Hepatocyte (in vitro differentiated cells): ENCODE measurements around the gene PMF1. TPM values are rescaled to one million over a fixed set of nuclear protein-coding genes. Genes with fewer than 3 reads are reported as not detected.

Experiments used
- DNase-seq: peaks from one replicate; pipeline ENCODE4 v3.0.0-alpha.2; 2016; ENCODE audit warnings: low spot score
- H2AFZ ChIP-seq: fragments of 200-600 bp; sonication (generic); 2 replicates; pipeline ENCODE4 v1.6.0; 2016; ENCODE audit warnings: antibody characterized with exemption, mild to moderate bottlenecking
- H3K27ac ChIP-seq: fragments of 200-600 bp; sonication (generic); 2 replicates; pipeline ENCODE4 v1.5.1; 2016; ENCODE audit warnings: mild to moderate bottlenecking
- H3K27me3 ChIP-seq: fragments of 200-600 bp; sonication (generic); 2 replicates; pipeline ENCODE4 v1.6.1; 2016
- H3K36me3 ChIP-seq: fragments of 200-600 bp; sonication (generic); replicated peaks from 2 replicates; pipeline ENCODE4 v1.5.1; 2016; ENCODE audit warnings: low read depth; ENCODE audit not compliant: insufficient read depth
- H3K4me1 ChIP-seq: fragments of 200-600 bp; sonication (generic); 2 replicates; pipeline ENCODE4 v1.5.1; 2016; ENCODE audit warnings: mild to moderate bottlenecking, moderate library complexity; ENCODE audit not compliant: insufficient read depth
- H3K4me2 ChIP-seq: fragments of 200-600 bp; sonication (generic); 2 replicates; pipeline ENCODE4 v1.6.0; 2016
- H3K4me3 ChIP-seq: fragments of 200-600 bp; sonication (generic); 2 replicates; pipeline ENCODE4 v1.5.1; 2016; ENCODE audit warnings: mild to moderate bottlenecking
- H3K79me2 ChIP-seq: fragments of 200-600 bp; sonication (generic); 2 replicates; pipeline ENCODE4 v1.6.0; 2017; ENCODE audit warnings: mild to moderate bottlenecking
- H3K9me2 ChIP-seq: fragments of 200-600 bp; sonication (generic); replicated peaks from 2 replicates; pipeline ENCODE4 v1.6.0; 2017; ENCODE audit warnings: mild to moderate bottlenecking; ENCODE audit not compliant: insufficient read depth
- H3K9me3 ChIP-seq: fragments of 200-600 bp; sonication (generic); 2 replicates; pipeline ENCODE4 v1.5.1; 2016; ENCODE audit warnings: low read depth, mild to moderate bottlenecking
- H4K20me1 ChIP-seq: fragments of 200-600 bp; sonication (generic); 2 replicates; pipeline ENCODE4 v1.6.0; 2016; ENCODE audit warnings: mild to moderate bottlenecking; ENCODE audit not compliant: insufficient read depth, poor library complexity, severe bottlenecking
- EZH2 ChIP-seq: fragments of 200-600 bp; sonication (generic); IDR thresholded peaks from 2 replicates; pipeline ENCODE4 v1.6.1; 2016; ENCODE audit warnings: antibody characterized with exemption, mild to moderate bottlenecking, borderline replicate concordance
- EZH2phosphoT487 ChIP-seq: fragments of 200-600 bp; sonication (generic); IDR thresholded peaks from one replicate; pipeline ENCODE4 v1.6.1; 2018; ENCODE audit warnings: antibody characterized with exemption, mild to moderate bottlenecking, low read depth, moderate library complexity; ENCODE audit not compliant: unreplicated experiment, severe bottlenecking
- WGBS: methylation state at CpG from one replicate; pipeline ENCODE4 v1.1.6; 2016; ENCODE audit warnings: low lambda C conversion rate; ENCODE audit errors: missing lambda C conversion rate; 5-methylcytosine and 5-hydroxymethylcytosine counted together
- polyA plus RNA-seq: library from polyadenylated mRNA; unstranded; fragments of >200 nt; fragmentation: Nextera tagmentation; extraction: Ambion mirVana; gene quantifications from 2 replicates; pipeline ENCODE4 v1.2.1, GENCODE V29; 2016
- total RNA-seq: library from RNA; depleted of rRNA; stranded (reverse); fragments of >200 nt; gene quantifications from 2 replicates; pipeline ENCODE4 v1.2.3, GENCODE V29; 2014
- TF ChIP-seq, protein P1 (sequence below): fragments of 200-600 bp; sonication (generic); IDR thresholded peaks from 2 replicates; pipeline ENCODE4 v1.5.1; 2016; ENCODE audit warnings: antibody characterized with exemption, mild to moderate bottlenecking; ENCODE audit not compliant: poor library complexity

Gene PMF1
- total and polyA plus RNA-seq, 2 experiments from 2014 or later, result 60.7 to 77.1 TPM

DNA sequence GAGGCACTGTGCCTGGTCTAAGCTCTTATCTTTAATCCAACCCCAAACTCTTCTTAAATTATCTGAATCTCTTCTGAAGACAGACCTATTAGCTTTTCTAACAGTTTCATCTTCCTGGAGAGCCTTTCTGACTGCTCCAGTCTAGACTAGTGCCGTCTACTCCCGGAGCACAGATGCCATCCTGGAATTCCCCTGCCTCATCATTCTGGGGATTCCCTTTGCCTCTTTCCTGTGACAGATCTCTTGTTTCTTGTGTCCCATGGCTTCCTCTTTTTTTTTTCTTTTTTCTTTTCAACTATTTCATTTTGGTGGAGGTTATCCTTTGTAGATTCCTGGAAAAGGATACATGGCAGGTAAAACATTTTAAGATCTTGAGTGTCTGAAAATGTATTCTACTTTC is 47.7 kb upstream of the PMF1 start:
- peaks cover 10% of the 10 kb centered on the region for H3K4me1 ChIP-seq
- H3K79me2 ChIP-seq, result no peaks in the 10 kb centered on the region
- no peaks in the 10 kb centered on the region for H3K9me3 ChIP-seq
- no peaks in the 10 kb centered on the region for H4K20me1 ChIP-seq
- H3K4me2 ChIP-seq, result no peak overlapping the region
- TF ChIP-seq EZH2, result no peak
- TF ChIP-seq, protein P1, sequence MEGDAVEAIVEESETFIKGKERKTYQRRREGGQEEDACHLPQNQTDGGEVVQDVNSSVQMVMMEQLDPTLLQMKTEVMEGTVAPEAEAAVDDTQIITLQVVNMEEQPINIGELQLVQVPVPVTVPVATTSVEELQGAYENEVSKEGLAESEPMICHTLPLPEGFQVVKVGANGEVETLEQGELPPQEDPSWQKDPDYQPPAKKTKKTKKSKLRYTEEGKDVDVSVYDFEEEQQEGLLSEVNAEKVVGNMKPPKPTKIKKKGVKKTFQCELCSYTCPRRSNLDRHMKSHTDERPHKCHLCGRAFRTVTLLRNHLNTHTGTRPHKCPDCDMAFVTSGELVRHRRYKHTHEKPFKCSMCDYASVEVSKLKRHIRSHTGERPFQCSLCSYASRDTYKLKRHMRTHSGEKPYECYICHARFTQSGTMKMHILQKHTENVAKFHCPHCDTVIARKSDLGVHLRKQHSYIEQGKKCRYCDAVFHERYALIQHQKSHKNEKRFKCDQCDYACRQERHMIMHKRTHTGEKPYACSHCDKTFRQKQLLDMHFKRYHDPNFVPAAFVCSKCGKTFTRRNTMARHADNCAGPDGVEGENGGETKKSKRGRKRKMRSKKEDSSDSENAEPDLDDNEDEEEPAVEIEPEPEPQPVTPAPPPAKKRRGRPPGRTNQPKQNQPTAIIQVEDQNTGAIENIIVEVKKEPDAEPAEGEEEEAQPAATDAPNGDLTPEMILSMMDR, result no peak
- H2AFZ ChIP-seq, result no peak overlapping the region
- no peak for DNase-seq
- no peaks in the 10 kb centered on the region for H3K27me3 ChIP-seq
- no peak overlapping the region for H3K4me3 ChIP-seq
- H3K27ac ChIP-seq, result no peak overlapping the region
- no peaks in the 10 kb centered on the region for H3K9me2 ChIP-seq
- H3K36me3 ChIP-seq, result no peaks in the 10 kb centered on the region
- 84% methylated on average over 2 of the region's 2 CpGs for WGBS

DNA sequence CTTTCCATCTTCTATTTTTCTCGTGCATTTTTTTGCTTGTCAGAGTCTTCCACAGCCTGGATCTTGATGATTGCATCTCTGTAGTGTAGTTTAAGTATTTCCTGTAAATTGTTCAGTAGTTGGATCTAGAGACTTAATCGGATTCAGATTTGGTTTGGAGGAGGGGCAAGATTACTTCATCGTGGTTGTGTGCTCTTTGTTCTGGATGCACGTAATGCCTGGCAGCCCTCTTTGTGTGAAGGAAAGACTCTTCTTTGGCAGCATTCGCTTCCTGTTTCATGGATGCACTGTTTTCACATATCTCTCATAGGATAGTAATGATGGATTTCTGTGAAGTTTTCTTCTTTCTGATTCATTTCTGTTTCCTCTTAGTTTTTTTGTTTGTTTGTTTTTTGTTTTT is 45.3 kb upstream of the PMF1 start:
- Histone ChIP-seq H4K20me1 (no peaks in the 10 kb centered on the region), H3K79me2 (no peaks in the 10 kb centered on the region), H3K9me2 (no peaks in the 10 kb centered on the region), H3K27me3 (no peaks in the 10 kb centered on the region), H3K9me3 (no peaks in the 10 kb centered on the region), H3K4me3 (no peak overlapping the region), H3K4me1 (no peaks in the 10 kb centered on the region), H2AFZ (no peak overlapping the region), H3K36me3 (no peaks in the 10 kb centered on the region), H3K27ac (no peak overlapping the region), H3K4me2 (no peak overlapping the region)
- 84% methylated on average over 5 of the region's 5 CpGs for WGBS
- TF ChIP-seq, protein P1, result no peak
- TF ChIP-seq EZH2phosphoT487 (no peak), EZH2 (no peak)
- no peak for DNase-seq

DNA sequence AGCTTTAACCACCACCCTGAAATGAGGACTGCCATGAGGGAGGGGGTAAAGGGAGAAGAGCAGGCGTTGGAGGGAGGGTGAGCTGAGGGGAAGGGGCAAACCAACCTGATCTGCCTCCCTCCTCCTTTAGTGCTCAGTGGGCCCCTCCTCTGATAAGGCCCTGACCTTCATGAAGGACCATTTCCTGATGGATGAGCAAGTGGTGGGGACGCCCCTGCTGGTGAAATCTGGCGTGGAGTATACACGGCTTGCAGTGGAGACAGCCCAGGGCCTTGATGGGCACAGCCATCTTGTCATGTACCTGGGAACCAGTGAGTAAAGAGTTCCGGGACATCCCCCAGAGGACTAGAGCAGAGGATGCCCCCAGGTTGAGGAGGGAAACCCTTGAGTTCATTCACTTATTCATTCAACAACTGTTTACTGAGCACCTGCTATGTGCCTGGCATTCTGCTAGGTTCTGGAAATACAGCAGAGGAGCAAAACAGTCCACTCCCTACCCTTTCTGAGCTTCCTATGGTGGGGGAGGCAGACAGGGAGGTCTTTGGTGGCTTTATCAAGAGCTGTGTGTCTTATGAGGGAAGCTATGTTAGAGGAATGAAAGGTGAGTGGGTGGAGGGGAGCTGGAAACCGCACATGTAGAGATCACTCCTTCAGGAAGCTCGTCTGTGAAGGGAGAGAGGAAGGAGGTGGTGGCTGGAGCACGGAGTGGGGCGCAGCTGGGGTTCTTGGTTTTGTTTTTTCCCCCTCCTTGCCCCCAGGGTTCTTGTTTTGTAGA is 39.9 kb upstream of the PMF1 start:
- 87% methylated on average over 9 of the region's 9 CpGs for WGBS
- Histone ChIP-seq H3K79me2 (no peaks in the 10 kb centered on the region), H4K20me1 (no peaks in the 10 kb centered on the region), H3K4me3 (no peak overlapping the region), H3K27ac (no peak overlapping the region), H3K4me1 (no peaks in the 10 kb centered on the region), H3K36me3 (no peaks in the 10 kb centered on the region), H3K9me3 (no peaks in the 10 kb centered on the region), H3K9me2 (no peaks in the 10 kb centered on the region), H3K4me2 (no peak overlapping the region), H3K27me3 (no peaks in the 10 kb centered on the region), H2AFZ (no peak overlapping the region)
- TF ChIP-seq EZH2phosphoT487 (no peak), EZH2 (no peak)
- TF ChIP-seq, protein P1, result no peak
- no peak for DNase-seq
